ENCODE measurements around the gene KIRREL3. TPM values are rescaled to one million over a fixed set of nuclear protein-coding genes. Genes with fewer than 3 reads are reported as not detected.

KIRREL3 gene
- total RNA-seq, 1 experiment from 2014 or later = 2.2 TPM

DNA sequence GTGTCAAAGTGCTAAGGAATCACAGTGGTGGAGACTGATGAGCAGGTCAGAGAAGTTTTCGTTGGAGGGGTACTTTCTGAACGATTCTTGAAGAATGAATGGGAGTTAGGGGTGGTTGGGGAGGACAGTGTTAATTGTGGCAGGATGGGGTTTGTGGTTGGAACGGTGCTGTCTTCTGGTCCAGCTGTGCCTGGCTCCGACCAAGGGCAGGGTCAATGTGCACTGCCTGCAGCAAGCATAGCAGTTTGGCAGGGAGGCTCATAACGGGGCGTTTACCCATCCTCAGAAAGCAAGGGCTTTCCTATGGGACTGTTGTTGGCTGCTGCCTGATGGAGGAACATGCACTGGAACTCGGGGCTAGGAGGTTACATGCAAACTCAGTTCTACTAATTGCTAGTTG is 265.8 kb downstream of the KIRREL3 start:
- ChIA-PET CTCF (no interaction called here), POLR2A (ENCODE audit: unreplicated experiment) (no interaction called here)
- H3K4me3 ChIP-seq = no peak overlapping the region
- no peaks in the 10 kb centered on the region for H3K36me3 ChIP-seq (ENCODE audit: low read depth)
- DNase-seq = no peak
- H3F3A ChIP-seq (ENCODE audit: insufficient read depth, low read depth) = no peaks in the 10 kb centered on the region
- H3K4me1 ChIP-seq (replicated peaks; ENCODE audit: insufficient read depth) = no peaks in the 10 kb centered on the region
- BruUV-seq (replicated peaks) = no TSS peak
- intact Hi-C loops (cut with micrococcal nuclease; ENCODE audit: unreplicated experiment) = no loop called here
- no peaks in the 10 kb centered on the region for H4K20me1 ChIP-seq (ENCODE audit: insufficient read depth)
- no peaks in the 10 kb centered on the region for H3K9me2 ChIP-seq (ENCODE audit: insufficient read depth)
- no peak overlapping the region for H3K27ac ChIP-seq
- no peaks in the 10 kb centered on the region for H3K9me3 ChIP-seq (ENCODE audit: insufficient read depth, low read depth)
- no peaks in the 10 kb centered on the region for H3K79me2 ChIP-seq (ENCODE audit: low read depth)
- TF ChIP-seq CTCF (conservative IDR thresholded peaks at IDR 0.05) = no peak
- TF ChIP-seq EZH2 (IDR thresholded peaks at IDR 0.05; ENCODE audit: low read depth) = no peak
- no peak overlapping the region for H3K4me2 ChIP-seq
- H3K27me3 ChIP-seq (ENCODE audit: insufficient read depth, low read depth) = peaks cover 94% of the 10 kb centered on the region
- no peak overlapping the region for H2AFZ ChIP-seq

- H3K4me1 ChIP-seq (replicated peaks; ENCODE audit: insufficient read depth) = no peaks in the 10 kb centered on the region
- intact Hi-C loops (cut with micrococcal nuclease; ENCODE audit: unreplicated experiment) = no loop called here
- BruUV-seq (replicated peaks) = no TSS peak
- H3K36me3 ChIP-seq (ENCODE audit: low read depth) = no peaks in the 10 kb centered on the region
- no peak overlapping the region for H2AFZ ChIP-seq
- TF ChIP-seq CTCF (conservative IDR thresholded peaks at IDR 0.05) (no peak), EZH2 (IDR thresholded peaks at IDR 0.05; ENCODE audit: low read depth) (no peak)
- no peaks in the 10 kb centered on the region for H3K9me3 ChIP-seq (ENCODE audit: insufficient read depth, low read depth)
- no peak for DNase-seq
- no peaks in the 10 kb centered on the region for H3F3A ChIP-seq (ENCODE audit: insufficient read depth, low read depth)
- peaks cover 93% of the 10 kb centered on the region for H3K27me3 ChIP-seq (ENCODE audit: insufficient read depth, low read depth)
- H3K4me3 ChIP-seq = no peak overlapping the region
- ChIA-PET POLR2A (ENCODE audit: unreplicated experiment) (no interaction called here), CTCF (no interaction called here)
- H3K27ac ChIP-seq = no peak overlapping the region
- H3K4me2 ChIP-seq = no peak overlapping the region
- no peaks in the 10 kb centered on the region for H3K9me2 ChIP-seq (ENCODE audit: insufficient read depth)
- no peaks in the 10 kb centered on the region for H3K79me2 ChIP-seq (ENCODE audit: low read depth)
- no peaks in the 10 kb centered on the region for H4K20me1 ChIP-seq (ENCODE audit: insufficient read depth)
Observed at GRCh38 chr11:126733685-126734084, 266.9 kb downstream of the KIRREL3 start.

- Histone ChIP-seq H3K36me3 (ENCODE audit: low read depth) (no peaks in the 10 kb centered on the region), H2AFZ (no peak overlapping the region), H3K27me3 (ENCODE audit: insufficient read depth, low read depth) (peaks cover 91% of the 10 kb centered on the region), H4K20me1 (ENCODE audit: insufficient read depth) (no peaks in the 10 kb centered on the region), H3K9me3 (ENCODE audit: insufficient read depth, low read depth) (no peaks in the 10 kb centered on the region), H3K79me2 (ENCODE audit: low read depth) (no peaks in the 10 kb centered on the region), H3K4me1 (replicated peaks; ENCODE audit: insufficient read depth) (no peaks in the 10 kb centered on the region), H3K4me2 (no peak overlapping the region), H3F3A (ENCODE audit: insufficient read depth, low read depth) (no peaks in the 10 kb centered on the region), H3K27ac (no peak overlapping the region), H3K9me2 (ENCODE audit: insufficient read depth) (no peaks in the 10 kb centered on the region), H3K4me3 (no peak overlapping the region)
- TF ChIP-seq CTCF (conservative IDR thresholded peaks at IDR 0.05) = no peak
- no peak for TF ChIP-seq EZH2 (IDR thresholded peaks at IDR 0.05; ENCODE audit: low read depth)
- DNase-seq = no peak
- ChIA-PET CTCF (no interaction called here), POLR2A (ENCODE audit: unreplicated experiment) (no interaction called here)
- no TSS peak for BruUV-seq (replicated peaks)
- intact Hi-C loops (cut with micrococcal nuclease; ENCODE audit: unreplicated experiment) = no loop called here
Observed at GRCh38 chr11:126732981-126733380, 267.6 kb downstream of the KIRREL3 start.
